Ishikawa (cell line): ENCODE measurements around the gene SLC16A13.

Experiments
- EGR1 ChIP-seq: IDR thresholded peaks from 2 replicates; pipeline ENCODE4 v1.6.1; 2012
- EP300 ChIP-seq: IDR thresholded peaks from 2 replicates; pipeline ENCODE4 v1.6.1; 2012; ENCODE audit warnings: borderline replicate concordance
- FOXM1 ChIP-seq: IDR thresholded peaks from 2 replicates; pipeline ENCODE4 v1.6.1; 2012; ENCODE audit warnings: low read depth, borderline replicate concordance
- MAX ChIP-seq: IDR thresholded peaks from 2 replicates; pipeline ENCODE4 v1.6.1; 2012
- NFIC ChIP-seq: IDR thresholded peaks from 2 replicates; pipeline ENCODE4 v1.6.1; 2012
- RAD21 ChIP-seq: IDR thresholded peaks from 2 replicates; pipeline ENCODE4 v1.6.1; 2012; ENCODE audit warnings: low read depth
- TAF1 ChIP-seq: IDR thresholded peaks from 2 replicates; pipeline ENCODE4 v1.6.1; 2012; ENCODE audit warnings: low read depth, mild to moderate bottlenecking
- TEAD4 ChIP-seq: IDR thresholded peaks from 2 replicates; pipeline ENCODE4 v1.6.1; 2012
- YY1 ChIP-seq: IDR thresholded peaks from 2 replicates; pipeline ENCODE4 v1.6.1; 2012; ENCODE audit warnings: low read depth
- TF ChIP-seq, protein P1 (sequence below): IDR thresholded peaks from 2 replicates; pipeline ENCODE4 v1.6.1; 2012; ENCODE audit warnings: low read depth, mild to moderate bottlenecking

GRCh38 chr17:7018331-7018964 is 17.4 kb upstream of the SLC16A13 start:
- TF ChIP-seq YY1: no peak
- no peak for TF ChIP-seq EGR1
- no peak for TF ChIP-seq TEAD4
- no peak for TF ChIP-seq TAF1
- TF ChIP-seq, protein P1, sequence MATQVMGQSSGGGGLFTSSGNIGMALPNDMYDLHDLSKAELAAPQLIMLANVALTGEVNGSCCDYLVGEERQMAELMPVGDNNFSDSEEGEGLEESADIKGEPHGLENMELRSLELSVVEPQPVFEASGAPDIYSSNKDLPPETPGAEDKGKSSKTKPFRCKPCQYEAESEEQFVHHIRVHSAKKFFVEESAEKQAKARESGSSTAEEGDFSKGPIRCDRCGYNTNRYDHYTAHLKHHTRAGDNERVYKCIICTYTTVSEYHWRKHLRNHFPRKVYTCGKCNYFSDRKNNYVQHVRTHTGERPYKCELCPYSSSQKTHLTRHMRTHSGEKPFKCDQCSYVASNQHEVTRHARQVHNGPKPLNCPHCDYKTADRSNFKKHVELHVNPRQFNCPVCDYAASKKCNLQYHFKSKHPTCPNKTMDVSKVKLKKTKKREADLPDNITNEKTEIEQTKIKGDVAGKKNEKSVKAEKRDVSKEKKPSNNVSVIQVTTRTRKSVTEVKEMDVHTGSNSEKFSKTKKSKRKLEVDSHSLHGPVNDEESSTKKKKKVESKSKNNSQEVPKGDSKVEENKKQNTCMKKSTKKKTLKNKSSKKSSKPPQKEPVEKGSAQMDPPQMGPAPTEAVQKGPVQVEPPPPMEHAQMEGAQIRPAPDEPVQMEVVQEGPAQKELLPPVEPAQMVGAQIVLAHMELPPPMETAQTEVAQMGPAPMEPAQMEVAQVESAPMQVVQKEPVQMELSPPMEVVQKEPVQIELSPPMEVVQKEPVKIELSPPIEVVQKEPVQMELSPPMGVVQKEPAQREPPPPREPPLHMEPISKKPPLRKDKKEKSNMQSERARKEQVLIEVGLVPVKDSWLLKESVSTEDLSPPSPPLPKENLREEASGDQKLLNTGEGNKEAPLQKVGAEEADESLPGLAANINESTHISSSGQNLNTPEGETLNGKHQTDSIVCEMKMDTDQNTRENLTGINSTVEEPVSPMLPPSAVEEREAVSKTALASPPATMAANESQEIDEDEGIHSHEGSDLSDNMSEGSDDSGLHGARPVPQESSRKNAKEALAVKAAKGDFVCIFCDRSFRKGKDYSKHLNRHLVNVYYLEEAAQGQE: no peak
- TF ChIP-seq MAX: no peak
- TF ChIP-seq EP300: no peak
- no peak for TF ChIP-seq NFIC
- no peak for TF ChIP-seq FOXM1
- TF ChIP-seq RAD21: no peak
